GM19240 (cell line): ENCODE results near the gene ELAVL3.
"Not testable (repeated sequence)": the region's sequence is repeated elsewhere in the genome, so short reads cannot be mapped to it uniquely, and the experiment has no call there.

Experiments
- DNase-seq: peaks from one replicate; pipeline ENCODE4 v3.0.0; 2011; ENCODE audit warnings: low spot score; ENCODE audit not compliant: insufficient read length

Gene ELAVL3

DNA sequence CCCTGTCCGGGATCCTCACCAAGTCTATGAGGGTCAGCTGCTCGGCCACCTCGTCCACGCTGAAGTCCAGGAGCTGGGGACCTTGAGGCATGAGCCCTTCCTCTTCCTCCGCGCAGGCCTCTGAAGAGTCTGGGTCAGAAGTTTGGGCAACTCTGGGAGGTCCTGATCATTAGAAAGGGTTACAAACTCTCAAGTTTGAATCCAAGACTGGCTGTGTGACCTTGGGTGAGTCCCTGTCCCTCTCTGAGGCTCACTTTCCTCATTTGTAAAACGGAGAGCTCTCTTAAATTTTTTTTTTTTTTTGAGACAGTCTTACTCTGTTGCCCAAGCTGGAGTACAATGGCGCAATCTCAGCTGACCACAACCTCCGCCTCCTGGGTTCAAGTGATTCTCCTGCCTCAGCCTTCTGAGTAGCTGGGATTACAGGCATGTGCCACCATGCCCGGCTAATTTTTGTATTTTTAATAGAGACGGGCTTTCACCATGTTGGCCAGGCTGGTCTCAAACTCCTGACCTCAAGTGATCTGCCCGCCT is 74.1 kb downstream of the ELAVL3 start:
- DNase-seq = not testable (repeated sequence)

DNA sequence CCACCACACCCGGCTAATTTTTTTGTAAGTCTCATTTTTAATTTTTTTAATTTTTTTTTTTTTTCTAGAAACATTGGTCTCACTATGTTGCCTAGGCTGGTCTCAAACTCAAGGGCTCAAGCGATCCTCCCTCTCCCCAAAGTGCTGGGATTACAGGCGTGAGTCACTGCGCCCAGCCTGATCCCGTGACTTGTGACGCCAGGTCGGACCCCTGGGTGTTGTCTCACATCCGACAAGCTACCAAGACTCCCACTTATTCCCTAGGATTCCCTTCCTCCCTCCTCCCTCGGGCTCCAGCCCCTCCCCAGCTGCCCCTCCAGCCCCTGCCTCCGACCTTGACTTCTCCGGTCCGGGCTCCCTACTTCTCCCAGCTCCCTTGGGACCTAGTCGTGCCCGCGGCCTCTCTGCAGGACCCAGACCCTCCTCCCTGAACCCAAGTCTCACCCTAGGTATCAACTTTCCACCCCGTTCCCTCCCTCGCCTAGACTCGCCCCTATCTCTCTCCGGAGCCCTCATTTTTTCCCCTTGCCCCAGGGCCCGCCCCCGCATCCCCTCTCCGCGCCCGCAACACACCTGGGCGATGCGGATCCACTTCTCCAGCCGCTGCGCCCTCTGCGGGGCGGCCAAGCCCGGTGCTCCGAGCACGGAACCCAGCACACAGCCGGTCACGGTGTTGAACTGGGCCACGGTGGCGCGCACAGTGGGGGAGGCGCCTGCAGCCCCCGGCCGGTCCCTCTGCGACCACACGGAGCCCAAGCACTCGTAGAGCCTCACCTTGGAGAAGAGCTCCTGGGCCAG is 74.8 kb downstream of the ELAVL3 start:
- DNase-seq = no peak

DNA sequence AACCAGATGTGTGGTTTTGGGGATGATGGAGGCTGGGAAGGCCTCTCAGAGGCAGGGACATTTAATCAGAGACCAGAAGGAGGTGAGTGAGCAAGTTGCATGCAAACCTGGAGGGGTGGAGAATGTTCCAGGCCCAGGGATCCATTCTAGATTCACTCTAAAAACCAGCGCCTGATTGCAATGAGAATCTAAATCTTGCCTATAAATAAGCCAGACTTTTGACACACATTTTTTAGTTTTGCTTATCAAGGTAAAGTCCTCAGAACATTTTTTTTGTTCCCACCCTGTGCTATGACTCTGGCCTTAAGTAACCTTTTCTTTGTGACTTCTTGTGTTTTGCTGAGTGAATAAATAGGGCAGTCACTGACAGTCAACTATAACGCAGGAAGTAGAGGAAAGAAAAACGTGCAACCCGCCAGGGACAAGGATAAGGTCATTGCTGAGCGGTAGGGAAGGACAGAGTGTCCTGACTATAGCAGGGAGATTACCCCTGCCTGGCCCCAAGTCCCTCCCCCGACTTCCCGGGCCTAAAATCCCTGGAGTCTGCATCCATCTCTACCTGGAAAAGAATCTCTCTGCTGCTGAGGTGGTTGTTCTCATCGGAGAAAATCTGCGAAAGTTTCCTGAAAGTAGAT is 76.1 kb downstream of the ELAVL3 start:
- no peak for DNase-seq

DNA sequence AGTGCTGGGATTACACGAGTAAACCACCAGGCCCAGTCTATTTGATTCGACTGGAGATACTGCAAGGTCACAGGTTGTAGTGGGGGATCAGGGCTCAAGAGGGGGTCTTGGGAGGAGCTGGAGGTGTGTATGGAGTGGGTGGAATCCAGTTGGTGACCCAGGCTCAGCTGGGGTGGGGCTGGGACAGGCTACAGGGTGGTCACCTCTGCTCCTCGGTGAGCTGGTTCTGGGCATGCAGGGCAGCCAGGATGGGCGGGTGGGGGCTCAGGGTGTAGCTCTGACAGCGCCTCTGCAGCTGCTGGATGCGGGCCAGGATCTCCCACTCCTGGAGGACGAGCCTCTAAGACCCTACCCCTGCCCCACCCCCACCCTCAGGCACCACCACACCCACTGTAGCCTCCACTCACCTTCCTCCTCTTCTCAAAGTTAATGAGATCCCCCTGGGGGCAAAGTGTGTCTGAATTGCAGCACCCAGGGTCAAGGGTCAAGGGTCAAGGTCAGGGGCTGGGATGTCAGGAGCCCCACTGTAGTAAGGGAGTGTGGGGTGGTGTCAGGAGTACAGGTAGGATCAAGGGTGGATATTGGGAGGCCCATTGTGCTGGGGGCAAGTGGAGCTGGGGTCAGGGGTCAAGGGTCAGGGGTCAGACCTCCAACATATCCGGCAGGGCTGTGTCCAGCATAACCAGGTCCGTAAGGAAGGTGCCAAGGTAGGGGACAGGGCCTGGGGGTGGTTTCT is 78.9 kb downstream of the ELAVL3 start:
- no peak for DNase-seq
